ENCODE data around the gene FAM209B.

Gene FAM209B

GRCh38 chr20:56513161-56514150 is 19.6 kb upstream of the FAM209B start:
- TF ChIP-seq TEAD4 (IDR thresholded peaks at IDR 0.05) (no peak), NFIC (IDR thresholded peaks at IDR 0.05) (no peak), YY1 (IDR thresholded peaks at IDR 0.05; ENCODE audit: low read depth) (no peak), CREB1 (IDR thresholded peaks at IDR 0.05; ENCODE audit: low read depth) (no peak), ZBTB7A (IDR thresholded peaks at IDR 0.05; ENCODE audit: low read depth) (no peak), RAD21 (IDR thresholded peaks at IDR 0.05; ENCODE audit: low read depth) (no peak), TCF12 (IDR thresholded peaks at IDR 0.05; ENCODE audit: low read depth) (no peak), REST (IDR thresholded peaks at IDR 0.05; ENCODE audit: low read depth) (no peak)

GRCh38 chr20:56516631-56517030 is 16.4 kb upstream of the FAM209B start:
- no peak for TF ChIP-seq CREB1 (IDR thresholded peaks at IDR 0.05; ENCODE audit: low read depth)
- TF ChIP-seq RAD21 (IDR thresholded peaks at IDR 0.05; ENCODE audit: low read depth): no peak
- TF ChIP-seq FOXM1 (IDR thresholded peaks at IDR 0.05; ENCODE audit: borderline replicate concordance, low read depth): no peak
- TF ChIP-seq MAX (IDR thresholded peaks at IDR 0.05): no peak
- TF ChIP-seq TCF12 (IDR thresholded peaks at IDR 0.05; ENCODE audit: low read depth): no peak
- TF ChIP-seq ZBTB7A (IDR thresholded peaks at IDR 0.05; ENCODE audit: low read depth): no peak
- no peak for TF ChIP-seq EP300 (IDR thresholded peaks at IDR 0.05; ENCODE audit: borderline replicate concordance)

GRCh38 chr20:56517211-56517610 is 15.8 kb upstream of the FAM209B start:
- TF ChIP-seq MAX (IDR thresholded peaks at IDR 0.05) (no peak), FOXM1 (IDR thresholded peaks at IDR 0.05; ENCODE audit: borderline replicate concordance, low read depth) (no peak), NFIC (IDR thresholded peaks at IDR 0.05) (no peak), RAD21 (IDR thresholded peaks at IDR 0.05; ENCODE audit: low read depth) (no peak), TAF1 (IDR thresholded peaks at IDR 0.05; ENCODE audit: low read depth) (no peak), EGR1 (IDR thresholded peaks at IDR 0.05) (no peak), CEBPB (IDR thresholded peaks at IDR 0.05) (no peak), ZBTB7A (IDR thresholded peaks at IDR 0.05; ENCODE audit: low read depth) (no peak), REST (IDR thresholded peaks at IDR 0.05; ENCODE audit: low read depth) (no peak), USF1 (IDR thresholded peaks at IDR 0.05) (no peak), TCF12 (IDR thresholded peaks at IDR 0.05; ENCODE audit: low read depth) (no peak), YY1 (IDR thresholded peaks at IDR 0.05; ENCODE audit: low read depth) (no peak), TEAD4 (IDR thresholded peaks at IDR 0.05) (no peak), EP300 (IDR thresholded peaks at IDR 0.05; ENCODE audit: borderline replicate concordance) (no peak), CREB1 (IDR thresholded peaks at IDR 0.05; ENCODE audit: low read depth) (no peak)

GRCh38 chr20:56517641-56518040 is 15.4 kb upstream of the FAM209B start:
- no peak for TF ChIP-seq TEAD4 (IDR thresholded peaks at IDR 0.05)
- TF ChIP-seq EP300 (IDR thresholded peaks at IDR 0.05; ENCODE audit: borderline replicate concordance): no peak
- TF ChIP-seq EGR1 (IDR thresholded peaks at IDR 0.05): no peak
- TF ChIP-seq MAX (IDR thresholded peaks at IDR 0.05): no peak
- no peak for TF ChIP-seq ZBTB7A (IDR thresholded peaks at IDR 0.05; ENCODE audit: low read depth)
- no peak for TF ChIP-seq NFIC (IDR thresholded peaks at IDR 0.05)
- no peak for TF ChIP-seq CREB1 (IDR thresholded peaks at IDR 0.05; ENCODE audit: low read depth)
- no peak for TF ChIP-seq USF1 (IDR thresholded peaks at IDR 0.05)
- TF ChIP-seq YY1 (IDR thresholded peaks at IDR 0.05; ENCODE audit: low read depth): no peak
- TF ChIP-seq TCF12 (IDR thresholded peaks at IDR 0.05; ENCODE audit: low read depth): no peak
- TF ChIP-seq RAD21 (IDR thresholded peaks at IDR 0.05; ENCODE audit: low read depth): no peak
- no peak for TF ChIP-seq REST (IDR thresholded peaks at IDR 0.05; ENCODE audit: low read depth)
- no peak for TF ChIP-seq TAF1 (IDR thresholded peaks at IDR 0.05; ENCODE audit: low read depth)
- no peak for TF ChIP-seq FOXM1 (IDR thresholded peaks at IDR 0.05; ENCODE audit: borderline replicate concordance, low read depth)
- no peak for TF ChIP-seq CEBPB (IDR thresholded peaks at IDR 0.05)

Data from Ishikawa (cell line).